GM19351 (cell line): ENCODE results near the gene VPS35.
"Not testable (repeated sequence)": the region's sequence is repeated elsewhere in the genome, so short reads cannot be mapped to it uniquely, and the experiment has no call there.

Experiments used
- ATAC-seq: cut with Tn5 transposase; IDR thresholded peaks from one replicate; pipeline ENCODE4 v1.9.1; 2021; ENCODE audit warnings: mild to moderate bottlenecking, moderate library complexity; ENCODE audit not compliant: unreplicated experiment

Gene VPS35

GRCh38 chr16:46713634-46714033 is 24.7 kb upstream of the VPS35 start:
- ATAC-seq, result no peak

DNA sequence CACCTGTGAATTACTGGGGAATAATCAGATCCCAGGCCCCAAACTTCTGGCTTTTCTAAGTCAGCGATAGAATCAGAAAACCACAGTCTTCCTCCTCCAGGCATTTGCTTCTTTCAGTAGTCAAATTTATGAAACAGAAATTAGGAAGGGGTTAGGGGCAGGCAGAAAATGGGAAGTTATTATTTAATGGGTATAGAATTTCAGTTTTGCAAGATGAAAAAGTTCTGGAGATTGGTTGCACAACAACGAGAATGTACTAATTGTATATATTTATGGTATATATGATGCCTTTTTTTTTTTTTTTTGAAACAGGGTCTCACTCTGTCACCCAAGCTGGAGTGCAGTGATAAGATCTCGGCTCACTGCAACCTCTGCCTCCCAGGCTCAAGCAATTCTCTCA is 23.9 kb upstream of the VPS35 start:
- no peak for ATAC-seq

DNA sequence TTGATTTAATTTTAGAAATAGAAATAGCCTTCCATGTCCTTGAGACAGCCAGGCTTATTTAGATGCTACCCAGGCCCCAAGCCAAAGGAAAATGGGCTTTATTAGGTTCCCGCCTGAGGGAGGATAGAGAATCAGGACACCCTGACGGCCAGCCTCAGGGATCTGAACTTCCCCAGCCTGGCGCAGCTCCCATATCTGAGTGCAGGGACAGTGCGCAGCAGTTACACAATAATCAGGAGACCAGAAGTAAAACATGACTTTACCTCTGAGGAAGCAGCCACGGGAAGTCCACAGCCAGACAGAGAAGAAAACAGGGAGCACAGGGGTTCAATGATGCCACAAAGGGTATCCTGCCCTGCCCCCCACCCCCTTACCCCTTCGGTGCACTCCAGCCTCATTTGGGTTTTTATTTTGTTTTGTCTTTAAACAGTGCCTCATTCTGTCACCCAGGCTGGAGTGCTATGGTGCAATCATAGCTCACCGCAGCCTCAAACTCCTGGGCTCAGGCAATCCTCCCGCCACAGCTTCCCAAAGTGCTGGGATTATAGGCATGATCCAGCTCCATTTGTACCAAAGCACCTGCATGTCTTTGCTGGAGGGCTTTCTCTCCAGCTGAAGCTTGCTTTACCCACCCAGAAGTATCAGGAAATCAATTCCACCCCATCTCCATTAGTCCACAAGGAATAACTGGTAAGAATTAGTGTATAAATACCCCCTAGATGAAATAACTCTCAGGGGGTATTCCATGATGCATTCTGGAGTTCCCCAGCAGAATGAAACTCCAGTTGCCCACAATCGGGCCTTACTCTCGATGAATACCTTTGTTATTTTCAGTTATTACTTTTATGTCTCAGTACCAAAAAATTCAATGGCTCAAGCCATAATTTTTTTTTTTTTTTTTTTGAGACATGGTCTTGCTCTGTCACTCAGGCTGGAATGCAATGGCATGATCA is 22.4 kb upstream of the VPS35 start:
- ATAC-seq, result no peak

DNA sequence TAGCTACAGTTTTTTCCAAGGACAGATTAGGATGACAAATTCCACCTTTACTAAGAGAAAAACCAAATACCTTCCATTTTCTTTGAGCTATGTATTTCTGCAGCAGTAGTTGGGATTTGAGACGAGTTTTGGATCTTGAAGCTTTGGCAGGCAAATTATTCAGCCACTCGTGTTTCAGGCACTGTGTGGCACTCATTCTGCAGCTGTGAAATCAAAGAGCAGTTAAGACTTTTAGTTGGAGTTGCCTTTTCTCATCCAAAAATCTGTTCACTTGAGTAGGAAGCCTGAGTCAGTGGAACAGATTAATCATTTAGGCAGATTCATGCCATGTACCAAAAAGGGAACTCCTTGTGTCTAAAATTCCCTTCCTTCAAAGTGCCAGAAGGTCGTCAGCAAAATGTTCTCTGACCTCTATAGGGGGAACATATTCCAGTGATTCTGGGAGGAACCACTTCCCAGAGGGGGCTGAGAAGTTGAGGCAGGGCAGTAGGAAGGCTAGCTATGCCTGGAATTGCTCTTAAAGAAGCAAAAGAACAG is 20.6 kb upstream of the VPS35 start:
- ATAC-seq, result no peak

GRCh38 chr16:46706642-46707041 is 17.7 kb upstream of the VPS35 start:
- no peak for ATAC-seq

- no peak for ATAC-seq
Measured at GRCh38 chr16:46702030-46702429, 13.1 kb upstream of the VPS35 start.

DNA sequence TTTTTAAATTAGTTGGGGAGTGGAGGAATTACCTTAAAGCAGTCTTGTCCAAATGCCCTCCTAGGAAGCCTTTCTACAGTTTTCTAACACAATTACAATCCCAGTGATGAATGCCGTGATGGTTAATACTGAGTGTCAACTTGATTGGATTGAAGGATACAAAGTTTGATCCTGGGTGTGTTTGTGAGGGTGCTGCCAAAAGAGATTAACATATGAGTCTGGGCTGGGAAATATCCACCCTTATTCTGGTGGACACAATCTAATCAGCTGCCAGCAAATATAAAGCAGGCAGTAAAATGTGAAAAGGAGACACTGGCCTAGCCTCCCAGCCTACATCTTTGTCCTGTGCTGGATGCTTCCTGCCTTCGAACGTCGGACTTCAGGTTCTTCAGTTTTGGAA is 12.6 kb upstream of the VPS35 start:
- ATAC-seq, result no peak

GRCh38 chr16:46700048-46700447 is 11.1 kb upstream of the VPS35 start:
- no peak for ATAC-seq

DNA sequence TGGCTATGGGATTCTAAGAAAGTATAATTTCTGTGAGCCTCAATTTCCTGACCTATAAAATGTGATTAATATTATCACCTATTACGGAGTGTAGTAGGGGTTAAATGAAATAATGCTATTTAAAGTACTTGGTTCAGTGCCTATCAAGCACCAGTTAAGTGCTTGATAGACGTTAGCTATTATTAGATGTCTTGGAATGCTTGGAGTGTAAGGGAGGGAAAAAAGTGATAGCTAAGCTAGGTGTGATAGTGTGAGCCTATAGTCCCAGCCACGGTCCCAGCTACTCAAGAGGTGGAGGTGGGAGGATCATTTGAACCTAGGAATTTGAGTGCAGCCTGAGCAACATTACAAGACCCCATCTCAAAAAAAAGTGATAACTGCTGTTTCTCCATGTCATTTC is 8.0 kb upstream of the VPS35 start:
- ATAC-seq, result no peak

DNA sequence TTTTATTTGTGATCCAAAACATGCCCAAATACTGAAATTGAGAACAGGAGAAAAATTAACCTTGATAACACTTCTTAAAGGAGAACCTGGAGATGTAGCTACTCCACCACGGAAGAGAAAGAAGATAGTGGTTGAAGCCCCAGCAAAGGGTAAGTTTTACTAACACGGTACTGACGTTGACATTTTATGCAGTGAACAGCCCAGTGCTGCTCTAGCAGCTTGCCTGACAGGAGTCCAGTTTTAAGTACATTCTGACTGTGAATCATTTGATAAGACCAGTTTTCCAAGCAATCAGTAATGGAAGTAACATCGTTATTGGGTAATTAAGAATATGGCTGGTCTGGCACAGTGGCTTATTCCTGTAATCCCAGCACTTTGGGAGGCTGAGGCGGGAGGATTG is 7.0 kb upstream of the VPS35 start:
- ATAC-seq, result no peak

GRCh38 chr16:46693598-46693997 is 4.6 kb upstream of the VPS35 start:
- ATAC-seq, result no peak

DNA sequence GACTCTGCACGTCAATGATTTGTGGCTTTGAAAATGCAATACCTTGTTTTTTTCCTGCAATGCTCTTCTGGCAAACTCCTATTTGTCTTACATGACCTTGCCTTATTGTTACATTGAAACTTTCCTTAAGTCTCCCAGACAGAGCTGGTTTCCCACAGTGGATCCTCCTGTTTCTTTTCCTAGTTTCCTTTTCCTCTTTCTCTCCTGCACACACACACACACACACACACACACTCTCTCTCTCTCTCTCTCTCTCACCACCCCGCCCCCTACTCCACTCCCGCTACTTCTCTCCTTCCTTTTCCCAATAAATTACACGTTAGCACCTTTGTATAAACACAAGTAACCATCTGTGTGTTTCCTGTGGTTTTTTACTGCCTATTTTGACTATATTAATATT is 2.7 kb upstream of the VPS35 start:
- ATAC-seq, result no peak

GRCh38 chr16:46690281-46691178 is 1.6 kb upstream of the VPS35 start:
- ATAC-seq, result no peak

GRCh38 chr16:46689365-46690280 is 645 bp upstream of the VPS35 start, which contains the start of gene ORC6:
Gene ORC6, plus strand, starts transcription at chr16:46689659. Its CDS starts 47 bp downstream, at chr16:46689706.
- ATAC-seq, result peak; percentile 63

DNA sequence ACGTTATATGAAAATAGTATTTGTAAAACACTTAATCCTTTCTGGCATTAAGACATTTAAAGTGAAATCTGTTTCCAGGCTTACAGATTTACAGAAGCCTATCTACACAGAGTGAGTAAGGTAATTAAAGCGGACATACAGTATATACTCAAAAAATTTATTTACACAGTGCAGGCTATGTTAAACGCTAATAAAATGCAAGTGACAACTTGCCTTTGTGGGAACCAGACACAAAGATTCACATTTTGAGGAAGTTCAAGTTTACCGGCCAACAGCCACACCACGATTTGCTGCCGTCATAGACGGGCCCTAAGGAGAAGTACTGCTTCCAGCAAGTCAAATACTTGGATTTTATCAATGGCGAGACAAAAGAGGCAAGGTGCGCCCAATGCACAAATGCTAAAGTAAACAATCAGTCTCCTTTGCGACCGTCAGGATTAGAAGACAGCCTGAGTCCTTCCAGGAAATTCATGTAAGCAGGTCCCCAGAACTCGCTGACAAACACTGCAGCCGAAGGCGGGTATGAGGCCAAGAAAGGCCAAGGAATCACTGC is 801 bp downstream of the VPS35 start:
- ATAC-seq, result no peak

GRCh38 chr16:46687486-46687885 is 1.5 kb downstream of the VPS35 start:
- no peak for ATAC-seq

DNA sequence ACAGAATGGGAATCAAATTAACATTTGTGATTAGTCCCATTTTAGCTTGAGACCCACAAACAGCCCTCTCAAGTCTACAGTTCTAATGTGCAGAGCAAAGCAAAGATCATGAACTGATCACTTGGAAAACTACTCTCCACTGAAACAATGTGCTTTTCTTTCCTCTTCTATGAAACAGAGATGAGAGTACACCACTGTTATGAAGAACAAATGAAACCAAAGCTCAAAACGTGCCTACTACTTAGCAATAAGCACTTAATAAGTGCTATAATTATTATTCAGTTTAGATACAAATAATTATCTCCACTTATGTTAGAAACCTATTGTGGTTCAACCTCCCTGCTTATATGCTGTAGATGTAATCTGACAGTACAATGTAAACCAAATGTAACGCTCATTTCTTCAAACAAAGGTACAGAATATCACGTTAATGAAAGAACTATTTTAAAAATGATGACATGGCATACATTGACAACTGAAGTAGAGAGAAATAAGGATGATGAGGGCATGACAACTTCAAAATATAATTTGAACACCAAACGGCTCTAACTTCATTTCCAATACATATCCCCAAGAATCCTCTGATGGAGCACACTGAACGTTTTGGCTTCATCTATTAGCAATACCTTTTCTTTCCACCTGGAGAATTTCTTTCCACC is 2.0 kb downstream of the VPS35 start:
- ATAC-seq, result no peak

GRCh38 chr16:46681867-46682266 is 7.1 kb downstream of the VPS35 start:
- ATAC-seq, result not testable (repeated sequence)

GRCh38 chr16:46677943-46678342 is 11.0 kb downstream of the VPS35 start:
- not testable (repeated sequence) for ATAC-seq
